ENCODE data around the gene PIK3CG.

Gene PIK3CG

DNA sequence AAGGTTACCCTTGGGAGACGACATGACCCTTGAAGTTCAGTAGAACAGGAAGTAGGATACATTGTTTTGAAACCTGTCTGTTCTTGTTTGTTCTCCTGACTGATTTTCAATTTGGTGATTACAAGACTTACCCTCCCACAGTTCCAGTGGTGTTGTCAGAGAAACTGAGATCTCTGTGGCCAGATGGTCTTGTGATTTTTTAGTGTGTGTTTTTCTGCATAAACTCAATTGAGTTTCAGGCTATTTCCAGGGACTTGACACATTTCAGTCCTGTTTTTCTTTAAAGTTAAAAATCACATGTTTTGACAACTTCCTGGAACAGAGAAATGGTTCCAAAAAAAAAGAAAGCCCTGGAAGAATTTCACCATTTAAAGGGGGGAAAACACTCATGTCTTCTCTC lies 22.3 kb downstream of the PIK3CG start:
- H3K4me3 ChIP-seq (ENCODE audit: low read depth, low read length), result no peak overlapping the region
- no peak for DNase-seq (ENCODE audit: low read depth)
- TF ChIP-seq, protein P1, sequence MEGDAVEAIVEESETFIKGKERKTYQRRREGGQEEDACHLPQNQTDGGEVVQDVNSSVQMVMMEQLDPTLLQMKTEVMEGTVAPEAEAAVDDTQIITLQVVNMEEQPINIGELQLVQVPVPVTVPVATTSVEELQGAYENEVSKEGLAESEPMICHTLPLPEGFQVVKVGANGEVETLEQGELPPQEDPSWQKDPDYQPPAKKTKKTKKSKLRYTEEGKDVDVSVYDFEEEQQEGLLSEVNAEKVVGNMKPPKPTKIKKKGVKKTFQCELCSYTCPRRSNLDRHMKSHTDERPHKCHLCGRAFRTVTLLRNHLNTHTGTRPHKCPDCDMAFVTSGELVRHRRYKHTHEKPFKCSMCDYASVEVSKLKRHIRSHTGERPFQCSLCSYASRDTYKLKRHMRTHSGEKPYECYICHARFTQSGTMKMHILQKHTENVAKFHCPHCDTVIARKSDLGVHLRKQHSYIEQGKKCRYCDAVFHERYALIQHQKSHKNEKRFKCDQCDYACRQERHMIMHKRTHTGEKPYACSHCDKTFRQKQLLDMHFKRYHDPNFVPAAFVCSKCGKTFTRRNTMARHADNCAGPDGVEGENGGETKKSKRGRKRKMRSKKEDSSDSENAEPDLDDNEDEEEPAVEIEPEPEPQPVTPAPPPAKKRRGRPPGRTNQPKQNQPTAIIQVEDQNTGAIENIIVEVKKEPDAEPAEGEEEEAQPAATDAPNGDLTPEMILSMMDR (conservative IDR thresholded peaks at IDR 0.05; ENCODE audit: low read depth, low read length), result no peak

DNA sequence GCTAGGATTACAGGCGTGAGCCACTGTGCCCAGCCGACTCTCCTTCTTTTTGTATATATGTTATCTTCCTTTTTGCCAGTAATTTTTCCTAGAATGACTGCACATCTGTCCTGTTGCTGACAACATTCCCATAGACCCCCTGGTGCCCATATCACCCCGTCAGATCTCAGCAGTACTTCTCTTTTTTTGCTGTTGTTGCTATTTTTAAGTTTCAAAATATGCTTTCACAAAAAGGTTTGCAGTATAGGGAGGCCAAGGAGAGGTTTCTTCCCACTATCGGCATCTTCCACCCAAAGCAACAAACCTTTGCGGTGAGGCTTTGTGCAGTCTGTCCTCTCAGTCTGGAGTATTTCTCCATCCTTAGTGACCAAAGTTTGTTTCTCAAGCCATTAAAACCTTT lies 23.1 kb downstream of the PIK3CG start:
- no peak overlapping the region for H3K4me3 ChIP-seq (ENCODE audit: low read depth, low read length)
- TF ChIP-seq, protein P1 (conservative IDR thresholded peaks at IDR 0.05; ENCODE audit: low read depth, low read length), result no peak
- no peak for DNase-seq (ENCODE audit: low read depth)

DNA sequence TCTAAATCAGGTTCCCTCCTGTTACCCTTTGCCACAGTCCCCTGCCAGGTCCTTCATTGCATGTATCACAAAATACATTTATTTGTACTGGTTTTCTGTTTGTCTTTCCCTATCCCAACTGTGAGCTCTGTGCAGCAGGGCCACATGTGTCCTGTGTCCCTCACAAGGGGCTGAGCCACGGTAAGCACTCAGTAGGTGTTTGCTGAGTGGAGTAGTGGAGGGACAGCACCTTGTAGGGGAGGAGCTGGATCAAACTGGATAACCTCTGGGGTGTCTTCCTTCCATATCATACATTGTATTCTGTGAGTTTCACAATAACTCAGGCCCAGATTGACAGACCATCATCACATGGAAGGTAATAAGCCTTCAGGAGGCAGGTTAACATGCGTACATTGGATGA lies 25.9 kb downstream of the PIK3CG start:
- no peak overlapping the region for H3K4me3 ChIP-seq (ENCODE audit: low read depth, low read length)
- DNase-seq (ENCODE audit: low read depth), result no peak
- TF ChIP-seq, protein P1 (conservative IDR thresholded peaks at IDR 0.05; ENCODE audit: low read depth, low read length), result no peak

DNA sequence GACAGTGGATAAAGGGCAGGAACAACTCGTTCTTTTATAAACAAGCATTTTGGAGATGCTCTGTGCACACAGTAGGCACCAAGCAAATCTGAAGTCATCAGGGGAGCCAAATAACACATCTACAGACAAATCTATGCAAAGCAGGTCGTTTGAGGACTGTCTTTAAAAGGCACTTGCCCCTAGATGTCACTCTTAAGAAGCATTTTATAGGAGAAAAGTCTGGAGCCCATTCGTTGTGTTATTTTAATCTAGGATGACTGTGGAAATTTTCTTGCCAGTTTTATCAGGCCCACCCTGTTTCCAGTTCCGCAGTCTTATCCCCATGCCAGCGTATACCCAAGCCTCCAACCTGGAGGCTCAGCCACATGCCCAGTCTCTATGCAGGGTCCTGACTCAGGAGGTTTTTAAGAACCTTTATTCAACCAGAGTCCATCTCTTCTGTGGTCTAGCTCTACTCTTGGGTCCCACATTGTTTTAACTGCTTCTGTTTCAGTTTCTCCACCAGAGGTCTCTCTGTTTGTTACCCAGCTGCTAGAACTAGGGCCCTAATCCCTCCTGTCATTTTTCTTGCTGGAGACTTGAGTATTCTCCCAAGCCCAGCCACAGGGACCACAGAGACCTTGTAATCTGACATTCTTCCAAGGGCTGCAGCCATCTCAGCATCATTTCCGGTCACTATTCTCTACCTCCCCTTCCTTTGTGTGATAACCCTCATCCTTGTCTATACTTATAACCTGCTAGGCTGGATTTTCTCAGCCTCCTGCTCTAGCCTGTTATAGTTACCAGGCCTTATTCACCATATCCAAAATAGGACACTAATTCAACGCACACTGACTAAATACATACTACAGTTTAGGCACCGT lies 26.7 kb downstream of the PIK3CG start:
- DNase-seq (ENCODE audit: low read depth), result no peak
- no peak overlapping the region for H3K4me3 ChIP-seq (ENCODE audit: low read depth, low read length)
- TF ChIP-seq, protein P1 (conservative IDR thresholded peaks at IDR 0.05; ENCODE audit: low read depth, low read length), result peak; percentile 22

- DNase-seq (ENCODE audit: low read depth), result no peak
- H3K4me3 ChIP-seq (ENCODE audit: low read depth, low read length), result no peak overlapping the region
- TF ChIP-seq, protein P1 (conservative IDR thresholded peaks at IDR 0.05; ENCODE audit: low read depth, low read length), result no peak
Observed at GRCh38 chr7:106893591-106893990, 28.5 kb downstream of the PIK3CG start.

DNA sequence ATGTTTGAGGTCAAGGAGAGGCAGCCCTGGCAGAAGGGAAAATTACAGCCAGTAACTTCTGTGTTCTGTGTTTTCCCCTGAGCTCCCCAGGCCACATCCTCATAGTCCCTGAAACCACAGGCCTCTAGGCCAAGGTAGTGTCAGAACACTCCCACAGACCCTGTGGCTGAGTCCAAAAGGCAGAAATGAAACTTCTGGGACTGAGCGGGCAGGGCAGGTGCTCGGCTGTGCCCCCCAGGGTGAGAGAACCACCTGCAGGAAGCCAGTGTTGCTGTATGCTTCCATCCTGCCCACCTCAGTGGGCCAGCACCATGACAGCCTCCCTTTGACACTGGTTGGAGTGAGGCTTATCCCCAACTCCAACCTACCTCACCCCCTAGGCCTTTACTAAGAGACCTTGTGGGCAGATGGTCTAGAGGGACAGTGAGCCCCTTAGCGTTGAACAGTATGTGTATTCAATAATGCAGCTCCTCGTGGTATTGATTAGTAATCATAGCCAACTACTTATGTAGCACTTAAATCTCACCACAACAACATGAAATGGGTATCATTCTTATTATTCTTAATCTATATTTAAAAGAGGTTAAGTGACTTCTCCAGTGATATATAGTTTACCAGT lies 30.3 kb downstream of the PIK3CG start:
- no peak for DNase-seq (ENCODE audit: low read depth)
- TF ChIP-seq, protein P1 (conservative IDR thresholded peaks at IDR 0.05; ENCODE audit: low read depth, low read length), result no peak
- no peak overlapping the region for H3K4me3 ChIP-seq (ENCODE audit: low read depth, low read length)
